Endothelial cell (in vitro differentiated cells): ENCODE measurements around the gene PRPF18. TPM values are rescaled to one million over a fixed set of nuclear protein-coding genes. Genes with fewer than 3 reads are reported as not detected.

ENCODE experiments used
- DNase-seq: peaks from one replicate; pipeline ENCODE4 v3.0.0; 2021; ENCODE audit warnings: low spot score
- H3K27ac Mint-ChIP-seq: one replicate; pipeline ENCODE4 v1.8.0; 2021; ENCODE audit warnings: mixed read lengths, inconsistent platforms; ENCODE audit not compliant: unreplicated experiment
- H3K27me3 Mint-ChIP-seq: one replicate; pipeline ENCODE4 v1.8.0; 2021; ENCODE audit warnings: mild to moderate bottlenecking, moderate library complexity, mixed read lengths, inconsistent platforms; ENCODE audit not compliant: unreplicated experiment
- H3K36me3 Mint-ChIP-seq: one replicate; pipeline ENCODE4 v1.8.0; 2021; ENCODE audit warnings: mild to moderate bottlenecking, low read depth, mixed read lengths, inconsistent platforms; ENCODE audit not compliant: unreplicated experiment
- H3K4me1 Mint-ChIP-seq: one replicate; pipeline ENCODE4 v1.8.0; 2021; ENCODE audit warnings: mild to moderate bottlenecking, mixed read lengths, inconsistent platforms; ENCODE audit not compliant: unreplicated experiment
- H3K4me3 Mint-ChIP-seq: one replicate; pipeline ENCODE4 v1.8.0; 2021; ENCODE audit warnings: mild to moderate bottlenecking, mixed read lengths, inconsistent platforms; ENCODE audit not compliant: unreplicated experiment
- H3K9me3 Mint-ChIP-seq: one replicate; pipeline ENCODE4 v1.8.0; 2021; ENCODE audit warnings: mixed read lengths, inconsistent platforms; ENCODE audit not compliant: unreplicated experiment
- total RNA-seq: library from RNA; stranded (reverse); fragmentation: NEBNext Ultra II Directional; extraction: Animal tissue kit (Norgen Biotek cat#: 25700); gene quantifications from one replicate; pipeline ENCODE4 v1.2.1, GENCODE V29; 2021; ENCODE audit not compliant: unreplicated experiment
- TF ChIP-seq, protein P1 (sequence below): fragments of 200-600 bp; sonication (generic); IDR thresholded peaks from one replicate; pipeline ENCODE4 v1.5.0; 2021; ENCODE audit warnings: antibody characterized with exemption; ENCODE audit not compliant: unreplicated experiment

The PRPF18 gene
- total RNA-seq, 1 donor from 2014 or later = 19.7 TPM

DNA sequence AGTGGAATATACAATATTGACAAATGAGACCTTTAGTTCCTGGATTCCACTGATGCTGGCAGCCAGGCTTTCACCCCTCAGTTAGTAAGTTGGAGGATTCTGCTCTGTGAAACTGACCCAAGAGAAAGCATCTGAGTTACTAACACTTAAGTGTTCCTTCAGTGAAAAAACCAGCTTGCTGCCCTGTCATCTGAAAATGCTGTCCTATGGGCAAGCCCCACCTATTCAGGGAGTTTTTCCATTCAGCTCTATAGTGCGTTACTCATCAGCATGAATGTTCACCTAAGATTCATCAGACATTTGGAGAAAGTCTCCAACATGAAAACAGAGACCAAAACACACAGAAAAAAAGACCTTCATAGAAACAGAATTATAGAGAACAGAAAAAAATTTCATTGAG lies 37.9 kb downstream of the PRPF18 start:
- Mint-ChIP-seq H3K4me1 (peaks cover 2% of the 10 kb centered on the region), H3K4me3 (no peak overlapping the region), H3K27me3 (no peaks in the 10 kb centered on the region), H3K36me3 (peaks cover 5% of the 10 kb centered on the region), H3K27ac (no peak overlapping the region), H3K9me3 (no peaks in the 10 kb centered on the region)
- TF ChIP-seq, protein P1, sequence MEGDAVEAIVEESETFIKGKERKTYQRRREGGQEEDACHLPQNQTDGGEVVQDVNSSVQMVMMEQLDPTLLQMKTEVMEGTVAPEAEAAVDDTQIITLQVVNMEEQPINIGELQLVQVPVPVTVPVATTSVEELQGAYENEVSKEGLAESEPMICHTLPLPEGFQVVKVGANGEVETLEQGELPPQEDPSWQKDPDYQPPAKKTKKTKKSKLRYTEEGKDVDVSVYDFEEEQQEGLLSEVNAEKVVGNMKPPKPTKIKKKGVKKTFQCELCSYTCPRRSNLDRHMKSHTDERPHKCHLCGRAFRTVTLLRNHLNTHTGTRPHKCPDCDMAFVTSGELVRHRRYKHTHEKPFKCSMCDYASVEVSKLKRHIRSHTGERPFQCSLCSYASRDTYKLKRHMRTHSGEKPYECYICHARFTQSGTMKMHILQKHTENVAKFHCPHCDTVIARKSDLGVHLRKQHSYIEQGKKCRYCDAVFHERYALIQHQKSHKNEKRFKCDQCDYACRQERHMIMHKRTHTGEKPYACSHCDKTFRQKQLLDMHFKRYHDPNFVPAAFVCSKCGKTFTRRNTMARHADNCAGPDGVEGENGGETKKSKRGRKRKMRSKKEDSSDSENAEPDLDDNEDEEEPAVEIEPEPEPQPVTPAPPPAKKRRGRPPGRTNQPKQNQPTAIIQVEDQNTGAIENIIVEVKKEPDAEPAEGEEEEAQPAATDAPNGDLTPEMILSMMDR = no peak
- DNase-seq = no peak

DNA sequence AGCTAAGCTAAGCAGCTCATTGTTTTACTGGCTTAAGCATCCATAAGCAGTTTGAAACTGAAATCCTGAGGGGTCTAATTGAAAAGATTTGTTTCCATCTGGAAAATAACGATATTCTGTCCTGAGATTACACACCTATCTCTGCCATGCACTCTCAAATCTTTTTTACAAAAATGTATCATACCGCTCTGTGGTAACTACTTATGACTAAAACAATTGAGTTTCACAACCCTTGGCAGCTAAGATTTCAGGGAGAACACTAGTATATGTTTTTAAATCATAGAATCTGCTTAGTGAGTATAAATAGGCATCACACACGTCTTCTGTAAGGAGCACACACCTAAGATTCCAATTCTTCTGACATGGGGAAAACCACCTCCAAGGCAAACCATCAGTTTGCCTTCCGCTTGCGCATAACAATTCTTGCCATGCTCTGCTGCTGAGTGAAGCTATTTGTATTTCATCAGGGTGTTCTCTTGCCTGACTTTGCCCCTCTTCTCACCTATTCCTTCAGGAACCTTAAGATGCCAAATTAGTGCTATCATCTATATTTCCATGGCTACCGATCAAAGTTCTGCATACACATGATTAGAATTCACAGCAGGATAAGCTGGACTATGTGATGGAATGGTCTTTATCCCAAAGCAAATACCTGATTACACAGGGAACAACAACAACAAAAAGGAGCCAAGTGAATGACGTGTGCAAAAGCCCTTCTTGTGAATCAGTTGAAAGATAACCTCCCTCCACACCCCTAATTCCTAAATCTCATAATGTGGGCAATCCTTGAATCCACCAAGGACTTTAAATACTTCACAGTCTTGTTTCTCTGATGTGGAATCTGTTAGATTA lies 40.9 kb downstream of the PRPF18 start:
- Mint-ChIP-seq H3K4me1 (peaks cover 2% of the 10 kb centered on the region), H3K36me3 (no peaks in the 10 kb centered on the region), H3K27me3 (no peaks in the 10 kb centered on the region), H3K9me3 (no peaks in the 10 kb centered on the region), H3K4me3 (no peak overlapping the region), H3K27ac (no peak overlapping the region)
- no peak for DNase-seq
- TF ChIP-seq, protein P1 = no peak

DNA sequence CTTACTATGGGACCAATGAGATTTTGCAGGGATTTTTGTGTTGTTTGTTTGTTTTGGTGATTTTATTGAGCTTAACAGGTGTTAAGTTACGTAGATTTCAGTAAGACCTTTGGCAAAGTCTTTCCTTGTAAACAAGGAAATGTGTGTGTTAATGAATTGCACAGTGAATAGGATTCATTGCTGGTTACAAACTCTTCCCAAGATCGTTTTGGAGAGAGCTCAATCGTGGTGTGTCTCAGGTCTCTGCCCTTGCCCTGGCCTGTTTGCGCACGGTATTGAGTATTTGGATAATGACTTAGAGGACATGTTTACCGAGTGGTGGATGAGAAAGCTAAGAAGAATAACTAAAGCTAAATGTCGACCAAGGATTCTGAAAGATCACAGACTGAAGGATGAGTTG lies 41.9 kb downstream of the PRPF18 start:
- no peaks in the 10 kb centered on the region for H3K36me3 Mint-ChIP-seq
- no peak overlapping the region for H3K4me3 Mint-ChIP-seq
- H3K27me3 Mint-ChIP-seq = no peaks in the 10 kb centered on the region
- H3K27ac Mint-ChIP-seq = peak overlapping the region; percentile 67
- TF ChIP-seq, protein P1 = no peak
- no peaks in the 10 kb centered on the region for H3K9me3 Mint-ChIP-seq
- no peak for DNase-seq
- peaks cover 4% of the 10 kb centered on the region for H3K4me1 Mint-ChIP-seq

DNA sequence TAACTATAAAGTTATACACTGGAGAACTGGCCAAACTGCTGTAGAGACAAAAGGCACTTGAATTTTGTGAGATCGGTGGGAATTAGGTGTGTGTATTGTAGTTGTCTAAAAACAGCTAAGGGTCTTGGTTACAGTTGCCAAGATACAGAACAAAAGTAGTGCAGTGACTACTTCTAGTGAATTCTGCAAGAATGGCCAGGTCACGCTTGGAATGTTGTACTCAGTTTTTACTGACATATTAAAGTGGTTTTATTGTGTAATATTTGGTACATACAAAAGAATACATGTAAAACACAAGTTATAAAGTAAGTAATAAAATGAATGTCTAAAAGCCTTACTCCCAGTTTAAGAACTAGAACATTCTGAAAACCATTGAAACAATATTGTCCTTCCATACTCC lies 42.4 kb downstream of the PRPF18 start:
- TF ChIP-seq, protein P1 = no peak
- no peak overlapping the region for H3K4me3 Mint-ChIP-seq
- no peaks in the 10 kb centered on the region for H3K9me3 Mint-ChIP-seq
- H3K27me3 Mint-ChIP-seq = no peaks in the 10 kb centered on the region
- peaks cover 7% of the 10 kb centered on the region for H3K4me1 Mint-ChIP-seq
- no peaks in the 10 kb centered on the region for H3K36me3 Mint-ChIP-seq
- H3K27ac Mint-ChIP-seq = peak overlapping the region; percentile 67
- no peak for DNase-seq

DNA sequence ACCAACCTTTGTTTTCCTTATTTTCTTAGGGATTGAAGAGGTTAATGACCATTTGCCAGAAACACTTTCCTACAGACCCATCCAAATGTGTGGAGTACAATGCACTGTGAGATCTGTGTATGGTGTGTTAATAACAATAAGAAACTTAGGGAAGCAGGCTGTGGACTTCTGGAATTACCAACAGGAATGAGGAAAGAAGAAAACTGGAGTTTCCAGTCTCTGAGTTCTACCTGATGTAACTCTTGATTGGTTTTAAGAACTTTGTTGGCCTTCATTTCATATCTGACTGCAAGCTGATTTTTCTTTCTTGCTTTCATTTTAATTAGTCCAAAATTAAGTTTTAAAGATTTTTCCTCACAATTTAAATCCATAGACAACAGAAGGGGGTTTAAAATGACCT lies 43.5 kb downstream of the PRPF18 start:
- H3K36me3 Mint-ChIP-seq = no peaks in the 10 kb centered on the region
- TF ChIP-seq, protein P1 = no peak
- no peak for DNase-seq
- H3K4me1 Mint-ChIP-seq = peaks cover 13% of the 10 kb centered on the region
- H3K4me3 Mint-ChIP-seq = no peak overlapping the region
- no peak overlapping the region for H3K27ac Mint-ChIP-seq
- no peaks in the 10 kb centered on the region for H3K9me3 Mint-ChIP-seq
- H3K27me3 Mint-ChIP-seq = no peaks in the 10 kb centered on the region
